Right lobe of liver (tissue), 4 donors: ENCODE results near the gene RHPN2.

Source experiments
- POLR2A ChIP-seq: fragments of 450-650 bp; IDR thresholded peaks from one replicate; pipeline ENCODE4 v1.6.1; 2017; ENCODE audit warnings: antibody characterized with exemption, mild to moderate bottlenecking
- TF ChIP-seq, protein P1 (sequence below), 4 donors: fragments of 200-600 bp in 3 of 4; fragments of 450-650 bp in 1 of 4; IDR thresholded peaks; one replicate each; pipeline versions ENCODE4 v1.5.1 to v1.8.0; 2016 to 2022; ENCODE audit warnings: antibody characterized with exemption in 4 of 4, mild to moderate bottlenecking in 2 of 4
- donor health status: DM: no; HTN: no; CAD: no.
- donor health status: DM: no; HTN: no; CAD: no.
- donor health status: DM: no; HTN: yes; CAD: no.

DNA sequence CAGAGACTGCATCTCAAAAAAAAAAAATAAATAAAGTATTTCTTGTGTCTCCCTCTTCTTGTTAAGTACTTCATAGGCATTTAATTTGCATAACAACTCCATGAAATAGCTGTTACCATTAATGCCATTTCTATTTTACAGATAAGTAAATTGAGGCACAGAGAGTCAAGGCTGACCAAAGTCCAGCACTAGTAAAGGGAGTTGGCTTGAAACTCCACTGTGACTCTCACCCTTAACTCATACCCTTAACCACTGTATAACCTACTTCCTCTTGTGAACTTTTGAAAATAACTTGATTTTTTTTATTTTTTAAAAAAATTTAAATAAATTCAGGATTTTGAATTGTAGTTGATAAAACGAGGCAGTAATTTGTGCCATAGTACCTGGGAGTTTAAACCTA, 22.3 kb upstream of the RHPN2 start:
- TF ChIP-seq, protein P1, sequence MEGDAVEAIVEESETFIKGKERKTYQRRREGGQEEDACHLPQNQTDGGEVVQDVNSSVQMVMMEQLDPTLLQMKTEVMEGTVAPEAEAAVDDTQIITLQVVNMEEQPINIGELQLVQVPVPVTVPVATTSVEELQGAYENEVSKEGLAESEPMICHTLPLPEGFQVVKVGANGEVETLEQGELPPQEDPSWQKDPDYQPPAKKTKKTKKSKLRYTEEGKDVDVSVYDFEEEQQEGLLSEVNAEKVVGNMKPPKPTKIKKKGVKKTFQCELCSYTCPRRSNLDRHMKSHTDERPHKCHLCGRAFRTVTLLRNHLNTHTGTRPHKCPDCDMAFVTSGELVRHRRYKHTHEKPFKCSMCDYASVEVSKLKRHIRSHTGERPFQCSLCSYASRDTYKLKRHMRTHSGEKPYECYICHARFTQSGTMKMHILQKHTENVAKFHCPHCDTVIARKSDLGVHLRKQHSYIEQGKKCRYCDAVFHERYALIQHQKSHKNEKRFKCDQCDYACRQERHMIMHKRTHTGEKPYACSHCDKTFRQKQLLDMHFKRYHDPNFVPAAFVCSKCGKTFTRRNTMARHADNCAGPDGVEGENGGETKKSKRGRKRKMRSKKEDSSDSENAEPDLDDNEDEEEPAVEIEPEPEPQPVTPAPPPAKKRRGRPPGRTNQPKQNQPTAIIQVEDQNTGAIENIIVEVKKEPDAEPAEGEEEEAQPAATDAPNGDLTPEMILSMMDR (IDR thresholded peaks at IDR 0.05): no peak
- TF ChIP-seq POLR2A: no peak
